GM19025 (cell line): ENCODE results near the gene PRDM16.

ENCODE experiments used
- ATAC-seq: cut with Tn5 transposase; IDR thresholded peaks from one replicate; pipeline ENCODE4 v1.9.1; 2021; ENCODE audit warnings: mild to moderate bottlenecking, low read depth, moderate library complexity; ENCODE audit not compliant: unreplicated experiment

The PRDM16 gene

DNA sequence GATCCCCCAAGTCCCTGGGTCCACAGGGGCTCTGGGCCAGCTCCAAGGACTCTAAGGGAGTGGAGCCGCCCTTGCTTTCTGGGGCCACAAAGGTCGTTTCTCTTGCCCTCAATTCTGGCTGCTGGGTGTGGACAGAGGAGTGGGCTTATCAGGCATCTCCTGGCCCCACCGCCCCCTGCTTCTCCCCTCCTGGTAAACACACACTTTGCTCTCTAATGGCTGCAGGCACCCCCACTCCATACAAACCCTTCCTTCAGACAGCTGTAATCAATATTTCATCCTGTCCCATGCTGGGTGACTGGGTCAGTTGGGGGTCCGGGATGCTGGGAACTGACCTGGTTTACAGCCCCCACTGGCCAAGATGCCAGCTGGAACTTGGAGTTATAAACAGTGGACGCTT is 67.5 kb downstream of the PRDM16 start:
- ATAC-seq: no peak

DNA sequence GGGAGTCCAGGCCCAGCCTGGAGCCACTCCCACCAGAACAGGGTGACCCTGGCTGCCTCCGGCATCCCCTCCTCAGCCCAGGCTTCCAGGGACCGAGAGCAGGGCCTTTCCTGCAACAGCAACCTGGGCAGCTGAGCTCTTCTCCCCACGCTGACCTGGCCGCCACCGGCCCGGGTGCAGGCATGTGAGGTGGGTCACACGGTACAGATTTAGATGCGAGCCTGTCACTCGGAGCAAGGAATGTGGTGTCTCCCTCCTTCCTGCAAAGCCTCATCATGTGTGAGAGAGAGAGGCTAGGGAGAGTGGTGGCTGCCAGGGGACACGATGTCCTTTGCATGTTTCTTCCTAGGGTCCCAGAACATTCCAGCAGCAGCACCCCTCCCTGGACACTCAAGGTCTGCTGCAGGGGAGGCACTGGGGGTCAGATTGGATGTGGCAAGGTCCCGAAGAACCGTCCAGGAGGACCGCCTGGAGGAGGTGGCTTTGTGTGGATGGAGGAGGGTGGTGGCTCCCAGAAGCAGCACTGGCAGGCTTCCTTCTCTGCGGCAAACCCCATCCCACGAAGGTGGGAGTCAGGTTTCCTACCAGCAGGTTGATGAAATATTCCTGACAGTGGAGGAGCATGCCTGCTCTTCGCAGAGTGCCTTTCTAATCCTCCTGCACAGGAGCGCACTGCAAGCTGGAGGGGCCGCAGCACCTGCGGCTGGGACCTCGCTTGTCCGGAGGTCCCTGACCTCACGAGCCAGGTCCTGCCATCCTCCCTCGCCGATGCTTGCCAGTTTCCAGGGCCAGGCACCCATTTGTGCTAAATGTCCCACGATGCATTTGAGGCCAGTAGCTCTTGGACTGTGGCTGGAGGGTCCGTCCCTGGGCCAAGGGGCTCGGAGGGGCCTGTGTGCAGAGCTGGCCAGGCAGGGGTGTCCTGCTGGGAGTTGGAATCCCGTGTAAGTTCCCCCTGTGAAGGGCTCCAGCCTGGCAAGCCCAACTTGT is 68.4 kb downstream of the PRDM16 start:
- ATAC-seq: no peak

DNA sequence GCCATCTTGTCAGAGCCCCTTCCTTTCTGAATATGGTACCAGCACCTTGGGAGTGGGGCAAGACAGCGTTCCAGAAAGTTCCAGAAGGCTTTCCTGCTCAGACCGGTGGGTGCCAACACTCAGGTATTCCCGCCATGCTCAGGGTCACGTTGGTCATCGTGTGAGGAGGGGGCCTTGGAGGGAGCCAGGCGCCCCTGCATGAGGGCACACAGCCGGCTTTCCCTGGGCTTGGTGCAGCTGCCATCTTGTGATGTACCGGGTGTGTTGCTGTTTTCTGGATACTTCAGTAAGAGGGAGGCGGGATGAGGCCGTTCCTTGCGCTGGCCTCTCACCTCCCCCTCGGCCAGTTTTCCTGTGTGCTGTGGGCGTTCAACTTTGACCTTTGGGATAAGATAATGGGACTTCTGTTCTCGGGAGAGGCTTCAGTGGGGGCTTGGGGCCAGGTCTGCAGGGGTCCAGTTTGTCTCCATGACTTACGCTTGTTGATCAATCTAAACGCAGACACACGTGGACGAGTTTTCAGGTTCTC is 69.7 kb downstream of the PRDM16 start:
- no peak for ATAC-seq

DNA sequence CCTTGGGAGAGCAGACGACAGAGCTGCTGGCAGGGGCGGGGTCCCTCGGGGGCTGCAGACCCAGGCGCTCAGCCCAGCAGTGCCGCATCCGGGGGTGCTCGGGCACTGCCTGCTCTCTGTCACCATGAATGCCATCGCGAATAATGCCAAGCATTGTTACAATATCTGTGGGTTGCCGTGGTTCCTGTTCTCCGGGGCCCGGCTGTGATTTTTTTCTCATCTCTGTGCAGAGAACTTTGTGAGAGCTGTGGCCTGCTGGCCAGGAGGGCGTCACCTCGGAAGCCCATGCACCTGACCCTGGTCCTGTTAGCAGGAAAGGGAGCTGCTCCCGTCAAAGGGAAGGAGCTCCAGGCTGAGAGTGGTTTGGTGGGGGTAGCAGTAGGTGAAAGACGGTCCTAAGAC is 70.4 kb downstream of the PRDM16 start:
- ATAC-seq: no peak

DNA sequence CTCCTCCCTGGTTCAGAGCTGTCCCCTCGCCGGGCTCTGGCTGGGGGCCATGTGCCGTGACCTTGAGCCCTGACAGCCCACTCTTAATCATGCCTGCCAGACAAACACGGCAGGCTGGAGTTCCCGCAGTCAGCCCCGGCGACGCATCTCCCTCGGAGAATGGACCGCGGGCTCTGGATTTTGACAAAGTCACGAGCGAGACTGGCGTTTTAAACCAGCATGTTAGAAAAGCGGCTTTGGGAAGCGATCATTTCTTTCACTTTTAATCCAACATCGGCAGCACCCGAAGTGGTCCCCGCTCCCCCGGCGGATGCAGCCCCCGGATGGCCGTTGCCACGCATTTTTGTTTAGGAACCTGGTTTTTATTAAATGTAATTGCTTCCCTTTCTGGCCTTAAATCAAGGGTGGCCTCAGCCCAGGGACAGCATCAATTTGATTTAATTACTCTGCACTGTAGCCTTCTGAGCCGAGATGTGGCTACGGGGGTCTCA is 70.9 kb downstream of the PRDM16 start:
- ATAC-seq: no peak

DNA sequence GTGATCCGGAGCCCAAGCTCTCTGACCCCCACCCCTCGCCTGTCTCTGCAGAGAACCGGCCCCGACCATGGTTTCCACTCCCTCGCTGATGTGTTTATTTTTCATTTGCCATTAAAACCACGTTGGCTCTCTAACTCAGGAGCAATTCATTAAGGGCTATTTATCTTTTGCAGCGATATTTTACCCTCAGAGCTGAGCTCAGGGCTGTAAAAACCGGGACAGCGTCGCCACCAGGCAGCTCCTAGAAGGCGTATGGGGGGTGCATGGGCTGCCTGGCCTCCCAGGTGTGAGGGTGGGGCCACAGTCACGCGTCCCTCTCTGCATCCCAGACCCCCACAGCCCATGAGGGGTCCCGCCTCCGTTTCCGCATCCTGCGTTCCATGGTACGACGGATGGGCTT is 71.4 kb downstream of the PRDM16 start:
- no peak for ATAC-seq

DNA sequence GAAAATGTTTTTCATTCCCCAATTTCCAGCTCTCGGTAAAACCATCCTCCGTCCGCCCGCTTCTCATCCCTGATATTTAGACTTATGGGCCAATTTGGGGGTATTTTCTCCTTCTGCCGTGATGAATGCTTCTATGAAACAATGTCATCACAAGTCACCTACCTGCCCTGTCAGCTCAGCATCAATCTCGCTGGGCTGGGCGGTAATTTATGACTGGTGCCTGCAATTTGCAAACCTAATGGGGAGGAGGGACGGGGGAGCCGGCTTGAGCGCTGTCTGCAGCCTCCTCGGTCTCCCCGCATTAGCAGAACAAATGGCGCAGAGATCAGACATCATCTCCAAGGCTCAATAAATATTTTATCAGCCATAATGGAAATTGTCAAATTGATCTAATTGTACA is 72.1 kb downstream of the PRDM16 start:
- no peak for ATAC-seq

DNA sequence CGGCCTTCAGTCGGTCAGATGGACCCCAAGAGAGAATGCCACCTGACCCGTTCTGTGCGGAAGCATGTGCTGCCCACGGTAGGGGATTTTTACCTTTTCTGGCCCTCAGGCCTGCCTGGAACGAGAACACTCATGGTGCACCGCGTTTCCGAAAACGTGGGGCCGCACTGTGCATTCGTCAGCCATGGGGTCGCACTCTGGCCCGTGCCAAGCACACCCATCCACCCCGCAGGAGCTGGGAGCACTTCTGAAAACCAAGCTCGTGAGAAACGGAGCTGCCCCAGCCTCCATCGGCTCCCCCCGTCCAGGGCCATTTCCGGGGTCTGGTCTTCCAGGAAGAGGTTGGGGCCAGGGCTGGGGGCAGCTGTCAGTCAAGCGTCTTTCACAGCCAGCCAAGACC is 72.8 kb downstream of the PRDM16 start:
- no peak for ATAC-seq

DNA sequence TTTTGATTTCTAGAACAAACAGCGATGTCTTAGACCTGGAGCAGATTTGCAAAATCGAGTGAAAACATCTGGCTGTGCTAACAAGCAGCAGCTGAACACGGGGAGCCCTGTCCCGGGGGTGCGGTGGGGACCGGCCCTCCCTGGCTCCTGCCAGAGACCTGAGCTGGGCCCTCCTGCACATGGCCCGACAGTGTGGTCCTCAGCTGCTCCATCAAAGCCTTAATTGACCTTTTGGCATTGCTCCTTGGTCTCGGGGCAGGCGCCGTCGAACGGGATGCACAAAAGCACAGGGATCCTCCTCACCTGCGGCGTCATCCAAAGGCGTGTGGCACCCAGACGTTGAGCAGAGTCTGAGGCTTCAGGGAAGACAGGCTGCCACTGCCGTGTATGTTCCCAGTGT is 73.2 kb downstream of the PRDM16 start:
- no peak for ATAC-seq

DNA sequence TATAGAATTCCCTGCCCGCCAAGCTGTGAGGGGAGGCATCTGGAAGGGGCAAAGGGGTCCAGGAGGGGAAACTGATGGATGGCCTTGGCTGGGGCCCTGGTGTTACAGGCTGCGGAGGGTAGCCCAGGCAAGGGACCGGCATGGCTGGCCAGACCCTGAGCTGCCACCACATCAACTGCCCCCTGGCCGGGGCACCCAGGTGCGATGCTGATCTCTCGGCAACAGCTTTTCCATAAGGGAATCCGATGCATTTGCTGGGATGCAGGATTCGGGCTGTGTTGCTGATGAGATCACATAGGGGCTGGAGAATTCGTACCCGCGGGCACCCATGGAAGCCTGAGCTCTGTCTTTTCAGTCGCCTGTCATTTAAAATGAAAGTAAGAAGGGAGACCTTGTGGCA is 73.7 kb downstream of the PRDM16 start:
- no peak for ATAC-seq

DNA sequence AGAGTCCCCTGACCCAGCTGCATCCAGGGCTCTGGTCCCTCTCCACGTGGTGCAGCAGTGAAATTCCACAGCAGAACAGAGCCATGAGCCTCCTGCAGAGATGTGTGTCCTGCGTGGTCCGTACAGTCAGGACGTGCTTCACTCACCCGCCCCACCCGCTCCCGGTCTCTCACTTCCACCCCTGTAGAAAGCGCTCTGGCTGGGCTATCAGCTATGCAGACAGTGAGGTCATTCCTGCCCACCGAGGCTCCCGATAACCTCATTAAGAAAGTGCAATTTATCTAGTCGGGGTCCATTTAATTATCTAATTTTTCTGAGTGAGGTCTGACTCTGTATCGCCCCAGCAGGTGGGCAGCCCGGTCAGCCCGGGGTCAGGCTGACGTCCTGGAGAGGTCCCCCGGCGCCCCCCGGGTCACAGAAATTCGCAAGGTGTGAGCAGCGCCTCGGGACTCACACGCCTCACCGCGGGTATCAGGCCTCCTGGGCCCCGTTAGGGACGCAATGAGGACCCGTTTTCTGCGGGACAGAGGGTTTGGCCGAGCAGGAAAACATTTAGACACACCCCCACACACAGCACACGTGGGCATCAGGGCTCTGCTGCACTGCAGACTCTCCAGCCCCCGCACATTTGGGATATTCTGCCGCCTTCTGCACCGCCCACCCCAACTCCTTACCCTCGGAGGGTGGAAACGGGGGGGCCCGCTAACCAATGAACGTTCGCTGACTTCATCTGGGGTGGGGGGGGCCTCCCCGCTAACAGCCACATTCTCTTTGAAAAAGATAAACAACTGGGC is 76.7 kb downstream of the PRDM16 start:
- no peak for ATAC-seq

DNA sequence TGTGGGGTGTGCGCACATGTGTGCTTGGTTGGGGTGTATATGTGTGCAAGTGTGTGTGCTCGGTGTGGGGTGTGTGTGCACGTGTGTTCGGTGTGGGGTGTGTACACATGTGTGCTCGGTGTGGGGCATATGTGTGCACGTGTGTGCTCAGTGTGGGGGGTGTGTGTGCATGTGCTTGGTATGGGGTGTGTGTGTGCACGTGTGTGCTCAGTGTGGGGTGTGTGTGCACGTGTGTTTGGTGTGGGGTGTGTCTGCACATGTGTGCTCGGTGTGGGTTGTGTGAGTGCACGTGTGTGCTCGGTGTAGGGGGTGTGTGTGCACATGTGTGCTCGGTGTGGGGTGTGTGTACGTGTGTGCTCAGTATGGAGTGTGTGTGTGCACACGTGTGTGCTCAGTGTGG is 77.5 kb downstream of the PRDM16 start:
- no peak for ATAC-seq

DNA sequence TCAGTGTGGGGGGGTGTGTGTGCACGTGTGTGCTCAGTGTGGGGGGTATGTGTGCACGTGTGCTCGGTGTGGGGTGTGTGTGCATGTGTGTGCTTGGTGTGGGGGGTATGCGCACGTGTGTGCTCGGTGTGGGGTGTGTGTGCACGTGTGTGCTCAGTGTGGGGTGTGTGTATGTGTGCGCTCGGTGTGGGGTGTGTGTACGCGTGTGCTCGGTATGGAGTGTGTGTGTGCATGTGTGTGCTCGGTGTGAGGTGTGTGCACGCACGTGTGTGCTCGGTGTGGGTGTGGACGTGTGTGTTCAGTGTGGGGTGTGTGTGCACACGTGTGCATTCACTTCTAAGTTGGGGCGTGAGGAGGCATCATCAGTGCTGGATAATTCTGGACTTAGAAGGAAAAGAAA is 77.9 kb downstream of the PRDM16 start:
- ATAC-seq: no peak

DNA sequence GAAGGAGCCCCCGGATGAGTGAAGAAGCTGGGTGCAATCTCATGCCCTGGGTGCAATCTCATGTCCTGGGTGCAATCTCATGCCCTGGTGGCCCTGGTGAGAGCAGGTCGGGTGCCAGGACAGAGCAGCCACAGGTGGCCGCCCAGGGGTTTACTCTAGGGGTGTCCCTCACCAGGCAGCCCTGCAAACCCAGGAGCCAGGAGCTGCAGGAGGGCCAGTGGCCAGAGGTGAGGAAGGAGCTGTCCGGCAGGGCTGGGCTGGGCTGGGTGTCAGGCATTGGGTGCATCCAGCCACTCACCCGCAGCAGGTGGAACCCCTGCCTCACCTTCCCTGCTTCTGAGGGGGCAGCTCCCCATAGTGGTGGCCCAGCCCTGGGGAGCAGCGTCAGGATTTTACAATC is 79.2 kb downstream of the PRDM16 start:
- ATAC-seq: no peak

DNA sequence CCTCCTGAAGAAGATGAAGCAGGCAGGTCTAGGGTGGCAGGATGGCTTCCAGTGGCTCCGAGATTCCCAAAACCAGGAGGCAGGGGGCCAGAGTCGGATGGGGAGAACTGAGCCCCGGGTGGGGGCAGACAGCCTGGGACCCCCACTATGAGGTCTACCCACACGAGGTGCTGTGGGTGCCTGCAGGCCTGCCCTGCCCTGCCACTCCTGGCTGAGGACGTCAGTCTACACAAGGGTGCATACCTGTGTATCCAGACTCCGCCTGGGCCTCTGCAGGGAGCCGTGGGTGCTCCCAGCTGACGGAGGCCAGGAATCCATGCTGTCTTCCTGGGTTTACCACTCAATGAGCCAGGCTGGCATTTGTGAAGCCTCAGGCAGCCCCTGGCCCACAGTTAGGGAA is 80.3 kb downstream of the PRDM16 start:
- ATAC-seq: no peak

DNA sequence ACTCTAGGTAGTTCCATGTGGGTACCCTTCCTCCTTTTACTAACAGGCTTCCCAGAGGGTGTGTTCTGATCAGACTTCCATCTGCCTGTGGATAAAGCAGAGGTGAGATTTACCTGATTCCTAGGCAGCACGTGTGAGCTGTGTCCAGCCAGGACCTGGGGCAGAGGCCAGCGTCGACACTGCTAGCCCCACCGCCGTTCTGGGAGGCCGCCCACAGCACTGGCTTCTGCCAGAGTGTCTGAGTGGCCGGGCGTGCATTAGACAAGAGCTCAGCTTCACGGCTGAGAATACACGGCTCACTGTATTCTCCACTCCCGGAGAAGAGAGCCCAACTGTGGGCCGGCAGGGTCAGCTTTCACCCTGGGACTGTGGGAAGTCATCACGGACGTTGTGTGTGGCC is 82.5 kb downstream of the PRDM16 start:
- ATAC-seq: no peak

DNA sequence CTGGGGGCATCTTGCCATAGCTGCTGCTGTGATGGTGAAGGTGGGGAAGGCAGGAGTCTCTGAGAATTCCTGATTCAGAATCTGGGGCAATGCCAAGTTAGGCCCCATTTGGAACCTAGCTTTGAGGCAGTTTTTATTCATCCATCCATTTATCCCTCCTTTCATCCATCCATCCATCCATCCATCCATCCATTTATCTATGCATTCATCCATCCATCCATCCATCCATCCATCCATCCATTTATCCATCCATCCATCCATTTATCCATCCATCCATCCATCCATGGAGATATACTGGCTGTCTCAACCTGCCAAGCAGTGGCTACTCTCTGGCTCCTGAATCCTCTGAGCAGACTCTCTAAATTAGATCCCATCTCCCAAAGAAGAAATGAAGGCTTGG is 83.1 kb downstream of the PRDM16 start:
- ATAC-seq: no peak

DNA sequence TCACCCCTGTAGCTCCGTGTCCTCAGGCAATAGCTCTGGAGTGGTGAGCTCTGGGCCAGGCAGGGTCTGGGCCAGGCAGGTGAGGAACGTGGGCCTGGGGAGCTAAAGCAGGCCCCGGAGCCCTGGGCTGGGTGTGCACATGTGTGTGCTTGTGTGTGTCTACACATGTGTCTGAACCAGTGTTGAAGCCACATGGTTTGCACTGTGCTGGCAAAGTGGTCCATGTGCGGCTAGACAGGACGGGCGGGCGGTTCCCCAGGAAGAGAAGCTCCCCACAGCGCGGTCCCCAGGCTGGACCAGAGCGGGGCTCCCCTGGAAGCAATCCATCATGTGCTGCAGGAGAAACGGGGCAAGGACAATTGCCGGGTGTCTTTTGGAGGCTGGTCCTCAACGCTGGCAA is 84.2 kb downstream of the PRDM16 start:
- no peak for ATAC-seq

DNA sequence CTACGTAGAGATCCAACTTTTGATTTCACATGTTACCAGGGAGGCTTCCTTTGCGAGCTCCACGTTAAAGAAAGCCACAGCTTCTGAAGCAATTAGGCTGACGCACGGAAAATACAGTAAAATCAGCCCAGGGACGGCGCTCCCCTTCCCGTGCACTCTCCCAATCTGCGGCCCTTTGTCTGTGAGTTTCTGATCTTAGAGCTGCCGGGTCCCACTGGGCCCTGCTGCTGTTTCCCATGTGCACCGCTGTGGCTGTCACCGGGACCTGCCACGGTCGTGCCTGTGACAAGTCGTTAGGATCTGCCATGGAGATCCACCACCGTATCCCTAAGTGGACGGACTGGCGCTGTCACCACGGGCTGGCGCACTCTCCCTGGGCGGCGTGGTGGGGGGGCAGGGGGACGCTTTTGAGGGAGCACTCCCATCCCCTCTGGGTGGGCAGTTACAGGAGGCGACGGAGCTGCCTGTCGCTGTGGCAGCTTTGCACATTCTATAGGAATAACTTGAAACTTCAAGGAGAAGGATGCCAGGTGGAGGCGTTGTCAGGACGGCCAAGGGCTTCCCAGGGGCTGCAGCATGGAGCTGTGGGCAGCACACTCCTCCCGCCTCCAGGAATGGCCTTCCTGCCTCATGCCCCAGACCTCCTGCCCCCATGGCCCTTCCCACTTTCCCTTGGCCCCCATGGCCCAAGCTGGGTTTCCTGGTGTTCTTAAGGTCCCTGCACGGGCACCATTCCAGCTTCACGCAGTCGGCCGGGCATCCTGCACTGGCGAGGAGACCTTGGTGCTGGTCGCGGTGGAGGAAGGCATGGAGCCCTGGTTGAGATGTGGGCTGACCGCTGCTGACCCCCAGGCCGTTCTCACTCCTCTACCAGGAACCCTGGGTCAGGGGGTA is 85.1 kb downstream of the PRDM16 start:
- no peak for ATAC-seq
